HG03139 (cell line): ENCODE results near the gene RSRC1.
"Not testable (repeated sequence)": the region's sequence is repeated elsewhere in the genome, so short reads cannot be mapped to it uniquely, and the experiment has no call there.

Experiments
- ATAC-seq: cut with Tn5 transposase; IDR thresholded peaks from one replicate; pipeline ENCODE4 v1.9.1; 2021; ENCODE audit not compliant: unreplicated experiment

RSRC1 gene

GRCh38 chr3:158313338-158313927 lies 203.5 kb downstream of the RSRC1 start:
- peak; percentile 64 for ATAC-seq

DNA sequence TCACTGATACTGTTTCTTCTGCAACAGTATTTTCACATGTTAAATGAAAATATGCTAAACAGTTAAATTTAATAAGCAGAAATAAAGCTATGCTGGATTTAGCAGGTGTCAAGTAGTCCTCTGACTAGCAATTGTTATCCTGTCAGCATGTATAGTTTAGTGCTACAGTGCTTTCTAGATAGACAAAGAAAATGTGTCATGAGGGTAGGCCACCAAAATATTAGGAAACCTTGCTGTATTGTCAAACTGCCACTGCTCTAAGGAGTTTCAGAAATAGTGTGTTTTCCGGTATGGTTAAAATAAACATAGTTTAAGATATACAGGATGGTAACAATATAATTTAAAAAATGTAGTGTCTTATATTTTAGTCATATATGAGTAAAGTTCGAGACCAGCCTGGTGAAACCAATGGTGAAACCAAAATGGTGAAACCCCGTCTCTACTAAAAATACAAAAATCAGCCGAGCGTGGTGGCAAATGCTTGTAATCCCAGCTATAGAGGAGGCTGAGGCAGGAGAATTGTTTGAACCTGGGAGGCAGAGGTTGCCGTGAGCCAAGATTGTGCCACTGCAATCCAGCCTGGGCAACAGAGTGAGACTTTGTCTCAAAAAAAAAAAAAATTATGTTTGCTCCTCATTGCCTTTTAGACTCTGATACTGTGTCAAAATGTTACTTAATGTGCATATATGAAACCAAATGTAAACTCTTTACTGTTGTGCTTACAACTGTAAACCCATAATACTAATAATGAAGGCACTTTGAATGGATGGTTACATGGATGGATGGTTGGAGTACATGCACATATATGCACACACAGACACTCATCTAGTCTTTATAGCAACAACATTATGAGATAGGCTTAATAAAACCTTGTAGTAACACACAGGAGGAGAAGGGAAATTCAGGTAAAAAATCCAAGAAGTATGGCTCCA lies 204.8 kb downstream of the RSRC1 start:
- no peak for ATAC-seq

DNA sequence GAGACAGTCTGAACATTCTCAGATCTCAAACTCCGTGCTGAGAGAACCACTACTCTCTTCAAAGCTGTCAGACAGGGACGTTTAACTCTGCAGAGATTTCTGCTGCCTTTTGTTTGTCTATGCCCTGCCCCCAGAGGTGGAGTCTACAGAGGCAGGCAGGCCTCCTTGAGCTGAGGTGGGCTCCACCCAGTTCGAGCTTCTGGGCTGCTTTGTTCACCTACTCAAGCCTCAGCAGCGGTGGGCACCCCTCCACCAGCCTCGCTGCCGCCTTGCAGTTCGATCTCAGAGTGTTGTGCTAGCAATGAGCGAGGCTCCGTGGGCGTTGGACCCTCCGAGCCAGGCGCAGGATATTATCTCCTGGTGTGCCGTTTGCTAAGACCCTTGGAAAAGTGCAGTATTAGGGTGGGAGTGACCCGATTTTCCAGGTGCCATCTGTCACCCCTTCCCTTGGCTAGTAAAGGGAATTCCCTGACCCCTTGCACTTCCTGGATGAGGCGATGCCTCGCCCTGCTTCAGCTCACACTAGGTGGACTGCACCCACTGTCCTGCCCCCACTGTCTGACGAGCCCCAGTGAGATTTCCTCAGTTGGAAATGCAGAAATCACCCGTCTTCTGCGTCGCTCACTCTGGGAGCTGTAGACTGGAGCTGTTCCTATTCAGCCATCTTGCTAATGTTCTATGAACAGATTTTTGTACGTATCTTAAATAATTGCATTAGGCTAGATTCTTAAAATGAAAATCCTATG lies 220.0 kb downstream of the RSRC1 start:
- not testable (repeated sequence) for ATAC-seq

GRCh38 chr3:158330870-158331269 lies 221.0 kb downstream of the RSRC1 start:
- no peak for ATAC-seq

GRCh38 chr3:158333736-158334135 lies 223.8 kb downstream of the RSRC1 start:
- no peak for ATAC-seq

GRCh38 chr3:158337110-158337509 lies 227.2 kb downstream of the RSRC1 start:
- ATAC-seq, result no peak

DNA sequence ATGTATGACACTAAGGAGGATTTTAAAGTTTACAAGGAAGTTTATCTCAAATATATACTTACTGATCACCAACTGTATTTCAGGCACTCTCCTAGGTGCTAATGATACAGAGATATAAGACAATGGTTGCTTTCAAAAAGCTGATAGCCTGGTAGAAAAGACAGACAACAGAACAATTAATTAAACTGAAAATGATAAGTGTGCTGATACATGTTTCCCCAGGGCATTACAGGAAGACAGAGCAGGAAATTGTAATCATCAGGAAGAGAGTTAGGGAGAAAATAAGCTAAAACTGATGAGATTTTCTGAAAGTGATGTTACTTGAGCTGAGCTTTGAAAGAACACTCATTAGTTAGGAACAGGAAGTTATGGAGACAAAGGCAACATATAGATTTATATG lies 229.7 kb downstream of the RSRC1 start:
- ATAC-seq, result no peak

DNA sequence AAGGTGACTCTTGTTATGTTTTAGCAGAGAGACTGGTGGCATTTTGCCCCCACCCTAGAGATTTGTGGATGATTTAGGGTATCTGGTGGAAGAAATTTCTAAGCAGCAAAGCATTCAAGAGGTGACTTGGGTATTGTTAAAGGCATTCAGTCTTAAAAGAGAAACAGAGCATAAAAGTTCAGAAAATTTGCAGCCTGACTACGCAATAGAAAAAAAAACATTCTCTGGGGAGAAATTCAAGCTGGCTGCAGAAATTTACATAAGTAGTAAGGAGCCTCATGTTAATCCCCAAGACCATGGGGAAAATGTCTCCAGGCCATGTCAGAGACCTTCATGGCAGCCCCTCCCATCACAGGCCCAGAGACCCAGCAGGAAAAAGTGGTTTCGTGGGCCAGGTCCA lies 231.1 kb downstream of the RSRC1 start:
- ATAC-seq, result not testable (repeated sequence)

DNA sequence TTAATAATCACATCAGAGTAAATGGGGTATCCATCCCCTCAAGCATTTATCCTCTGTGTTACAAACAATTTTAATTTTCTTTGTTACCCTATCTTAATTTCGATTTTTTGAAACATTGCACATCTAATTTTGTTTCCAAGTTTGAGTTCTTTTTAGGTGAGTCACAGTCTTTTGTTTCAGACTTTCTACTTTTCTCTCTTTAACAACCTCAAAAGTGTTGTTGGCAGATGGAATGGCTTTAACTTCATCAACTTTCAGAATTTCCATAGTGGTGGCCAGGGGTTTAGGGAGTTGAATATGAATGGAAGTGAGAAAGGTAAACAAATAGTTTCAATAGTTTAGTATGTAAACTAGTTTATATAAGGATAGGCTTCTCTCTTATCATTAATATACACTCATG lies 238.1 kb downstream of the RSRC1 start:
- ATAC-seq, result no peak

- no peak for ATAC-seq
These were observed 241.1 kb downstream of the RSRC1 start for GRCh38 chr3:158350971-158351370.

GRCh38 chr3:158352551-158352950 lies 242.7 kb downstream of the RSRC1 start:
- peak; percentile 39 for ATAC-seq

GRCh38 chr3:158354713-158355112 lies 244.8 kb downstream of the RSRC1 start:
- ATAC-seq, result peak; percentile 51

DNA sequence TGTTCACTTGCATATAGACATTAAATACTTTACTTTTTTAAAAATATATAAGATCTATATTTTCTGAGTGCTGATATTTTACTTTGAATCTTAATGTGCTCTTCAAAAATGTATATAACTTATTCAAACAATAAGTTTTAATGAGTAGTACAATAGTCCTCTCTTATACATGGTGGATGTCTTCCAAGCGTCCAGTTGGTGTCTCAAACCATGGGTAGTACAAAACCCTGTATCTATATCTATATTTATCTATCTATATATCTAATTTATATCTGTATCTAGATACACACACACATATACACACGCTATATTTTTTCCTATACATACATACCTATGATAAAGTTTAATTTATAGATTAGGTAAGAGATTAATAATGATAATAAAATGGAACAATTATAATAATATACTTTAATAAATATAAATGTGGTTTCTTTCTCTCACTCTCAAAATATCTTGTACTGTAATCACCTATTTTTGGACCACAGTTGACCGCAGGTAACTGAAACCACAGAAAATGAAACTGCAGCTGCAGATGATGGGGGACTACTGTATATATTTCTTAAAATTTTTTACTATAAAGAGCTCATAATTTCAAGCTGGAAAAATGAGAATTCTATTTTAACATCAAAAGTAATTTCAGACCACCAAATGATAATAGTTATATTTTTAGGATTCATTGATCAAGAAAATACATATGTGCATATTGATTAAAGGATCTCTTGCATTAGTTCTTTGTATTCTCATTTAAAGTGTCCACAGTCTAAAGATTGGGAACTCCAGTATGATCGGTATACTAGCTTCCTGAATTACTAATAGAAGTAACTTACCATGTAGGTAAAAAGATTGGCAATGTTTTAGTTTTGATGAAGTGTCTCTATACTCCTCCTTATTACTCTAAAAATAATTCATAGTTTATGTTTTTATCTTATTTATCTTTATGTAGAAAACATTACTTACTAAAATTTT lies 246.0 kb downstream of the RSRC1 start:
- peak; percentile 86 for ATAC-seq

- no peak for ATAC-seq
These were observed 249.4 kb downstream of the RSRC1 start for GRCh38 chr3:158359339-158359738.

GRCh38 chr3:158360756-158361448 lies 251.0 kb downstream of the RSRC1 start:
- ATAC-seq, result no peak

GRCh38 chr3:158368271-158368670 lies 258.4 kb downstream of the RSRC1 start:
- ATAC-seq, result no peak

- peak; percentile 70 for ATAC-seq
These were observed 259.4 kb downstream of the RSRC1 start for GRCh38 chr3:158369279-158369678.

DNA sequence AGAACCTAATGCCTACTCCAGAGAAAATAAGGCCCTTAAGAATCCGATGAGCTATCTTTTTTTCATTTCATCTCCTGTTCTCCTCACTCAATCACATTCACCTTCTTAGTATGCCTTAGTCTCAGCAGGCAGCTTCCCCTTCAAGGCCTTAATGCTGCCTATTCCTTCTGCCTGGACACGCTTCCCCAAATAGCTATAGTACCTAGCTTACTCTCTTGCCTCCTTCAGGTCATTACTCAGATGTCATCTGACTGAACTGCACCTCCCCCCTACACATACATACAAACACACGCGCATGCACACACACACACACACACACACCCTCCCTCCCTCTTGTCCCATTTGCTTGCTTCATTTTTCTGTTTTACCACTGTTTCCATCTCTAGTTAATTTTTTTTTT lies 269.6 kb downstream of the RSRC1 start:
- no peak for ATAC-seq

DNA sequence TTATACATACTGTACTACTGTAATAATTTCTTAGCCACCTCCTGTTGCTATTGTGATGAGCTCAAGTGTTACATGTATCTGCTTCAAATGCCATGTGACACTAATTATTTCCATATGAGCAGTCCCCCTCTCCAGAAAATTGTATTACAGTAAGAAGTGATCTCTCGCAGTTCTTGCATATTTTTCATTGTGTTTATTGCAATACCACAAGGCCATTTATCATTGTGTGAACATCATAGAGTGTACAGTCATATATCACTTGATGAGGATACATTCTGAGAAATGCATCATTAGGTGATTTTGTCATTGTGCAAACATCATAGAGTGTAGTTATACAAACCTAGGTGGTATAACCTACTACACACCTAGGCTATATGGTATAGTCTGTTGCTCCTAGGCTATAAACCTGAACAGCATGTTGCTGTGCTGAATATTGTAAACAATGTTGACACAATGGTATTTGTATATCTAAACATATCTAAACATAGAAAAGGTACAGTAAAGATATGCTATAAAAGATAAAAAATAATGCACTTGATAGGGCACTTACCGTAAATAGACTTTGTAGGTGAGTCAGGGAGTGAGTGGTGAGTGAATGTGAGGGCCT lies 271.5 kb downstream of the RSRC1 start:
- ATAC-seq, result no peak

- ATAC-seq, result no peak
These were observed 272.6 kb downstream of the RSRC1 start for GRCh38 chr3:158382479-158382878.
